ENCODE measurements around the gene FOXL2NB.
A peak's percentile ranks its signal among the peaks of the same experiment; 100 is the strongest.
"Not testable (repeated sequence)": the region's sequence is repeated elsewhere in the genome, so short reads cannot be mapped to it uniquely, and the experiment has no call there.

The FOXL2NB gene

GRCh38 chr3:138946663-138947494 is at the start of gene FOXL2NB, which contains the start of gene FOXL2:
FOXL2NB (plus strand) TSS chr3:138947217; CDS start chr3:138947365, 148 bp downstream.
FOXL2 (minus strand) TSS chr3:138947137; CDS start chr3:138946722, 415 bp downstream.
- DNase-seq, result peak; percentile 46

GRCh38 chr3:138898301-138898700 is 48.7 kb upstream of the FOXL2NB start:
- DNase-seq, result no peak

DNA sequence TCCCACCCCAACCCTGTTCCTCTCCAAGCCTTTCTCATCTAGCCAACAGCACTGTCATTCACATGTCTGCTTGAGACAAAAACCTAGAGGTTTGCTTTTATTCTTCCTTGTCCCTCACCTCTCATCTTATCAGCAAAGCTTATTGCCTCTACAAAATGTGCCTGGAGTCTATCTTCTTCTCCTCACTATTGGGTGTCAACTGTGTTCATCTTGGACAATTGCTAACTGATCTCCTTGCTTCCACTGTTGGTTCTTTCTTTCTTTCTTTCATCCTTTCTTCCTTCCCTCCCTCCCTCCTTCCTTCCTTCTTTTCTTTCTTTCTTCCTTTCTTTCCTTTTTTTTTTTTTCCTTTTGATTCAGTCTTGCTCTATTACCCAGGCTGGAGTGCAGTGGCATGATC is 48.3 kb upstream of the FOXL2NB start:
- DNase-seq, result no peak

GRCh38 chr3:138899351-138899991 is 47.5 kb upstream of the FOXL2NB start:
- DNase-seq, result no peak

GRCh38 chr3:138901567-138901966 is 45.5 kb upstream of the FOXL2NB start:
- no peak for DNase-seq

DNA sequence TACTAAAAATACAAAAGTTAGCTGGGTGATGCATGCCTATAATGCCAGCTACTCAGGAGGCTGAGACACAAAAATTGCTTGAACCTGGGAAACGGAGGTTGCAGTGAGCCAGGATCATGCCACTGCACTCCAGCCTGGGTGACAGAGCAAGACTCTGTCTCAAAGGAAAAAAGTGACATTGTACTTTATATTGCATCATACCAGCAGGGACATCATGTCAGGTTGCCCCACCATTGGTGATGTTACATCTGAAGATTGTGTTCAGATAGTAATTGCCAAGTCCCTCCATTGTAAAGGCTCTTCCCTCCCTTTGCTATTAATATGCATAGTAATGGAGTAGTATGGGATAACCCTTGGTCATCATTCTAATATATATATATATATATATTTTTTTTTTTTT is 44.8 kb upstream of the FOXL2NB start:
- no peak for DNase-seq

- no peak for DNase-seq
These were observed 39.5 kb upstream of the FOXL2NB start for GRCh38 chr3:138907539-138907938.

DNA sequence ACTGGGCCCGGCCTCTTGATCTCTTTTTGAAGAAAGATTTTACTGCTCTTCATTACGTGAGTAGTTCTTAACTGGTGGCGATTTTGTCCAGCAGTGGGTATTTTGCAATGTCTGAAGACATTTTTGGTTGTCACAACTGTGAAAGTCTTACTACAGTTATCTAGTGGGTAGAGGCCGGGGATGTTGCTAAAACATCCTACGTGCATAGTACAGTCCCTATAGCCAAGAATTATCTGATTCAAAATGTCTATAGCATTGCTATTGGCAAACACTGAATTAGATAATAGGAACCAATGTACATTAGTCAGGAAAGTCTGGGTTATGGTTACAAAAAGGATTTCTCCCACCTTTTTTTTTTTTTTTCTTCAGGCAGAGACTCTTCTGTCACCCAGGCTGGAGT is 38.2 kb upstream of the FOXL2NB start:
- no peak for DNase-seq

DNA sequence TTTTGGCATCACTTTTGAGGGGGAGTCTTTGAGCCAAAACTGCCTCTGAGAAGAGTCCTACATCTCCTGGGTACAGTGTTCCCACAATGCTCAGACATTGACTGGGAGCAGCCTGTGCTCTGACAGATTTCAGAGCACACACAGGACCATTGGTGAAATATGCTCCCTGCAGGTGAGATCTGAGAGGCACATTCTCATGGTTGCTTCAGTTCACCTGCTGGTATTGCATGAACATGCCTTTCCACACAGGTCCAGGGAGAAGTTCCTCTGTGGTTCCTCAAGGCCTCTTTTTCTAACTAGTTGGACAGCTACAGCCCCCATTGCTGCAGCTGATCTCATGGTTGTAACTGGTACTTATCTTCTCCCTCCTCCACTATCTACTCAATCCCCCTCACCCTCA is 37.1 kb upstream of the FOXL2NB start:
- no peak for DNase-seq

DNA sequence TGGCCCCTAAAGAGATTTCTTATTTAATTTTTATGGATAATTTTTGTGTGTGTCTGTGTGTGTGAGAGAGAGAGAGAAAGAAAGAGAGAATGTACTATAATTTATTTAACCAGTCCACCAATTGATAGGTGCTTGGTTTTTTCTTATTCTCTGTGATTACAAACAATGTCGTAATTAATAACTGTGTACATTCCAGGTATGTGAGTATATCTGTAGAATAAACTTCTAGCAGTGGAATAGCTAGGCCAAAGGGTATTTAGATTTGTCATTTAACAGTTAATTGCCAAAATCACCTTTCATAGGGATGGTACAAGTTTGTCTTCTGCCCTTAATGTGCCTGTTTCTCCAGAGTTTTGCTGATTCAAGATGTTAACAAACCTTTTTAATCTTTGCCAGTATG is 35.4 kb upstream of the FOXL2NB start:
- DNase-seq, result no peak

DNA sequence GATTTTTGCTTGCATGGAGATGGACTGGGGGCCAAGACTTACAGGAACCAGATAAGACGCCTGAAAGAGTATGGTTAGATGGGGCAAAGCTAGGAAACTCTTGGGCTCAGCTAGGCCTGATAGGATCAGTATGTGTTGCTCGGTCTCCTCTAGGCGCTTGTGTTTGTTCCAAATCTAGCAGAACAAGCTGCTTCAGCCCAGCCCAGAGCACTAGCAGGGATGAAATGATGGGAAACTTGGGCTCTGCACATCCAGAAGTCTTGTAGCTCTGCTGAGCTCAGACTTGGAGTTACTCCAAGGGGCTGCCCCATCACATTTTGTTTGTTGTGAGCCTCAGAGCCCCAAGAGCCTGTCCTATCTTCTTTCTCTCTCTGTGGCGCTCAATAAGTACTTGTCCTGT is 34.8 kb upstream of the FOXL2NB start:
- no peak for DNase-seq

DNA sequence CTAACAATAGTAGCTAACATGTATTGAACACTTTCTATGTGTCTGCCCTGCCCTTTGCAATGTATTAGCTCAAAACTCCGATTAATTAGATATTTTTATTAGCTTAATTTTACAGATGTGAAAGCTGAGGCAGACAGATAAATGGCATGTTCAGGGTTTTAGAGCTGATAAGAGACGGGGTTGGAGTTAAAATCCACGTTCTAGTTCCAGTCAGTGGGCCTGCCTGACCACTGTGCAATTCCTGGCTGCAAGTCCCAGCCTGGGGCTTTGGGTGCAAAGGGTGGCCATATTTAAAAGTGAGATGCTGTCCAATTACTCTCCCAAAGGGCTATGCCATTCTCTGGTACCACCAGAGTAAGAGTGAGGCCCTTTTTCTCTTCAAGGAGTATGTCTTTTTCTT is 33.3 kb upstream of the FOXL2NB start:
- no peak for DNase-seq

- DNase-seq, result peak; percentile 90
These were observed 32.0 kb upstream of the FOXL2NB start for GRCh38 chr3:138914870-138915502.

GRCh38 chr3:138915503-138916498 is 31.2 kb upstream of the FOXL2NB start:
- peak; percentile 94 for DNase-seq

- DNase-seq, result no peak
These were observed 30.2 kb upstream of the FOXL2NB start for GRCh38 chr3:138916824-138917223.

GRCh38 chr3:138919325-138919724 is 27.7 kb upstream of the FOXL2NB start:
- no peak for DNase-seq

DNA sequence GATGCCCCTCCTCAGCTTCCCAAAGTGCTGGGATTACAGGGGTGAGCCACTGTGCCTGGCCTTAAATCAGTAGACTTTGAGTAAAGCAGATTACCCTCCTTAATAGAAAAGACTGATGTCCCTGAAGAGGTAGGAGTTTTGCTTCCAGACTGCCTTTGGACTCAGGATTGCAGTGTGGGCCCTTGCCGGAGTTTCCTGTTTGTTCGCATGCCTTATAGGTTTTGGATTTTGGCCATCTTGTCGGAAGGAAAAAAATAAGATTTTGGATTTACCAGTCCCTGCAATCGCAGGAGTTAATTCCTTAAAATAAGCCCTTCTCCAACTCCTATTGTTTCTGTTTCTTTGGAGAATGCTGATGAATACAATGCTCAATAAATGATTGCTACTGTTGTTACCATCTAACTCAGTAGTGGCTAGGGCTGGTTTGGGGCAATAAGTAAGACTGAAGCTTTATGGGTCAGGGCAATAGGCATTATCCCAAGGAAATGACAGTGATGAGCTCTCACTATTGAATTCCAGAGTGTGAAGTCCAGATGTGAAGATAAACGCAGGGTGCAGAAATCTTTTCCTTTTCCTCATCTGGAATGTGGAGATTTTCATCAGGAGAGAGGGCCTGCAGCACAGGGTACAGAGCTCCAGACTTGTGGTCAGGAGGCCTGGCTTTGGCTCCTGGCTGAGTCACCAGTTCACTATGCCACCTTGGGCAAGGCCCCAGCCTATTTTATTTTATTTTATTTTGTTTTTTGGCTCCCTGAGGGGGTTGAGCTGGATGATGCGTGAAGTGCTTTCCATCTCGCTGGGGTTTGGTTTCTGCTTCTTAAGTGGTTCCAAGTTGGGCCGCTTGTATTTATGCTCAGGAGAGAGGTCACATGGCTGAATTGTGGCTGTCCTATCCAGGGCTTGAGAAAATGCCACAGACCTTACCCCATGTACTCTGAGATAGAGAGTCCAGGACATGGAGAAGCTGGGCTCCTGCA is 25.4 kb upstream of the FOXL2NB start:
- DNase-seq, result no peak

DNA sequence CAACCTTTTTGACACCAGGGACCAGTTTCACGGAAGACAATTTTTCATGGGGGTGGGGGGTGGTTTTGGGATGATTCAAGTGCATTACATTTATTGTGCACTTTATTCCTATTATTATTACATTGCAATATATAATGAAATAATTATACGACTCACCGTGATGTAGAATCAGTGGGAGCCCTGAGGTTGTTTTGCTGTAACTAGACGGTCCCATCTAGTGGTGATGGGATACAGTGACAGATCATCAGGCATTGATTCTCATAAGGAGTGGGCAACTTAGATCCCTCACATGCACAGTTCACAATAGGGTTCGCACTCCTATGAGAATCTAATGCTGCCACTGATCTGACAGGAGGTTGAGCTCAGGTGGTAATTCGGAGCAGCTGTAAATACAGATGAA is 24.6 kb upstream of the FOXL2NB start:
- not testable (repeated sequence) for DNase-seq

DNA sequence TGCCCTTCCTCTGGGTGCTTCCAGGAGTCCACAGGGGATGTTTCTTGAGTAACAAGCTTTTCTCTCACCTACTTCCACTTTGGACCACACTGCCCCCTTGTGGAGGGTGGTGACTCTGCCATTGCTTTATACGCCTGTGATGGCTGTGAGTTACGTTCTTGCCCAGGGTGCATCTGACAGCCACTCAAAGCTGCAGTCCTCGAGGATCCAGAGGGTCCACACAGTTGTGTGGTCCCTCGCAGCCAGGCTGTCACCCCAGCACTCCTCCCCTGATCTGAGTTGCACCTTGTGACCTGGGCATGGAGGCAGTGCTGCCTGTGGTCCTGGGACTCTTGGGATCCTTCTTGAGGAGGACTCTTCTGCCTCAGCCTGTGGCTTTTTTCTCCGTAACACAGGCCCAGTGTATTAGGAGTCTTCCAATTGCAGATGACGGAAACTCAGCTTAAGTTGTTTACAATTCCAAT is 23.5 kb upstream of the FOXL2NB start:
- DNase-seq, result peak; percentile 79

DNA sequence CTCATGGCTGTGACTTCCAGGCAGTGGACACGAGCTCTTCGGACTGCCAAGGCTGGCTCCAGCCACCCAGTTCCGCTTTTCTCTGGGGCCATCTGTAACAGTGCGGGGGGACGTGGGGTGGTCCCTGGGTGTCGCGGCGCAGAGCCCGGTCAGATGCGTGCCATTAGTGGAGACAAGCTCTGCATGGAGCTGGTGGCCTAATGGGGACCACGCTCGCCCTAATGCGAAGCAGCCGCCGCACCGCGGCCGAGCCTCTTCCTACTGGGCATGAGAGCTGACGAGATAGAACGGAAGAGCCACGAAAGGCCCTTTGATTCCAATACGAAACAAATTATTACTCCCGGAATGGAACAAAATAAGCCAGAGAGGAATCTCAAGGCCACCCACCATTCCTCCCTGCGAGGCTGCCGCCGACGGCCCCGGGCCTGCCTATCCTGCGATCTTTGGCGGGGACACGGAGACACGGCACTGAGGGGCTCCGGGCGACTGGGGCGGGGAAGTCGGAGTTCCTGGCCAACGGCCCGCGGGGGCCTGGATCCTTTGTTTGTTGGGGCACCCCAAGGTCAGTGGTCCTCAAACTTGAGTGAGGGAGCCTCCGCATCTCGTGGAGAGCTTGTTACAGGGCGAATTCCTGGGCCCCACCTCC is 18.2 kb upstream of the FOXL2NB start:
- no peak for DNase-seq
